ENCODE measurements around the gene GPATCH11.

The GPATCH11 gene

DNA sequence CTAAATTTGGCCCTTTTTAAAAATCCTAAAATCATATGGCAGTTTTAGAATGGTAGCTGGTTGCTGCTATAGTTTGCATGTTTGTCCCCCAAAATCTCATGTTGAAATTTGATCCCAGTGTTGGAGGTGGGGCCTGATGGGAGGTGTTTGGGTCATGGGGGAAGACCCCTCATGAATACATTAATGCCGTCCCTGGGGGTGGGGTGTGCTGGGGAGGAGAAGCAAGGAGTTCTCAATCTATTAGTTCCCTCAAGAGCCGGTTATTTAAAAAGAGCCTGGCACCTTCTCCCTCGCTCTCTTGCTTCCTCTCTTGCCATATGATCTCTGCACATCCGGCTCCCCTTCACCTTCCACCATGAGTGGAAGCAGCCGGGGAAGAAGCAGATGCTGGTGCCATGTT, 20.8 kb downstream of the GPATCH11 start:
- no peak for DNase-seq (ENCODE audit: low read depth, low spot score)

DNA sequence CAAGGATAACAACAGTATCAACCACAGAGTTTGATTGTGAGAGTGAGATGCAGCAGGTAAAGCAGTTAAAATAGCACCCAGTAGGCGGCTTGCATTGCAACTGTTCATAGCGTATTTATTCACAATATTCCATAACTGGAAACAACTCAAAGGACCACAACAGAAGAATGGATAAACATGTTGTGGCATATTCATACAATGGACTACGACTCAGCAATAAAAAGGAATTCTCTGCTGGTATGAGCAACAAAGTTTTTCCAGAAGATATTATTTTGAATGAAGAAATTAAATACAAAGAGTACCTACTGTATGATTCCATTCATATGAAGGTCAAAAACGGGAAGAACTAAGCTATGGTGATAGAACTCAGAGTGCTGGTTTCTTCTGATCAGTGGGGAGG, 25.2 kb downstream of the GPATCH11 start:
- DNase-seq (ENCODE audit: low read depth, low spot score): no peak

DNA sequence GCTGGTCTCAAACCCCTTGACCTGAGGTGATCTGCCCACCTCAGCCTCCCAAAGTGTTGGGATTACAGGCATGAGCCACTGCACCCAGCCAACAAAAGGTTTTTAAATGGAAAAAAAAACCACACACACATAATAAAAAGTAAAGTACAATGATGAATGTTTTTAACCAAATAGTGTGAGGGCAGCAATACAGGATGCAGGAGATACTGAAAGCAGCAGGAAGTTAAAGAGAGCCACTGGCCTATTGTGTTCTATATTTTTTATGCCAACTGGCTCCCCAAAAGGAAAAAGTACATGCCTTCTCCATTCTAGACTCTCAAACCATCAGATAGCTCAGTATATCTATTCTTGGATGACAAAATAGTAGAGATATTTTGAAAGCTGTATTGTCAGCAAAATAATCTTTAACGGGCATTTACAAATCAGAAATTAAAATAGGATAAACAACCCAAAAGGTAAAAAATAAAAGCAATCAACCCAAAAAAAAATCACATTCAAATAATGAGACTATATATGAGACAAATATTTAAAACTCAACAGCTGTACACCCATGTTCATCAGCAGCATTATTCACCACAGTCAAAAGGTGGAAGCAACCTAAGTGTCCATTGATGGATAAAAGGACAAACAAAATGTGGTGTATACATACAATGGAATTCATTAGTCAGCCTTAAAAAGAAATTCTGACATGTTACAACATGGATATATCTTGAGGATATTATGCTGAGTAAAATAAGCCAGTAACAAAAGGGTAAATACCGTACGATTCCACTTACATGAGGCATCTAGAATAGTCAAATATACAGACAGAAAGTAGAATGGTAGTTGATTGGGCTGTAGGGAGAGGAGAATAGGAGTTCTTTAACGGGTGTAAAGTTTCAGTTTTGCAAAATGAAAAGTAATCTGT, 26.2 kb downstream of the GPATCH11 start:
- no peak for DNase-seq (ENCODE audit: low read depth, low spot score)

- no peak for DNase-seq (ENCODE audit: low read depth, low spot score)
Measured at GRCh38 chr2:37111958-37112357, 27.6 kb downstream of the GPATCH11 start.

DNA sequence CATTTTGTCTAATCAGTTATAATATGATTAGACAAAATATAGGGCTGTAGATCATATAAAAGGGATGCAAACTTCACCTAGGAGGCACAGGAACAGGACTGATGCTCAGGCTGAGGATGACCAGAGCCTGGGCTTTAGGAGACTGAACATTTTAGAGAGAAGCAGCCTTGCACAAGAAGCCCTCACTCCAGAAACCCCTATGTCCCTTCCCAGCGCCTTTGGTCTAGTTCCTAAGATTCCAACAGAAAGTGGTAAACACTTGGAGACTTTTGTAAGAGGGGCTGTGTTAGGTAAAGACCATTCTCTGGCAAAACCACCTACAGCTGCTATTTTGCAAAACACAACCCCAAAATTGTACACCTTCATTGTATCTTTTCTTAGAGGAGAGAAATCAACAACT, 33.2 kb downstream of the GPATCH11 start:
- DNase-seq (ENCODE audit: low read depth, low spot score): no peak

DNA sequence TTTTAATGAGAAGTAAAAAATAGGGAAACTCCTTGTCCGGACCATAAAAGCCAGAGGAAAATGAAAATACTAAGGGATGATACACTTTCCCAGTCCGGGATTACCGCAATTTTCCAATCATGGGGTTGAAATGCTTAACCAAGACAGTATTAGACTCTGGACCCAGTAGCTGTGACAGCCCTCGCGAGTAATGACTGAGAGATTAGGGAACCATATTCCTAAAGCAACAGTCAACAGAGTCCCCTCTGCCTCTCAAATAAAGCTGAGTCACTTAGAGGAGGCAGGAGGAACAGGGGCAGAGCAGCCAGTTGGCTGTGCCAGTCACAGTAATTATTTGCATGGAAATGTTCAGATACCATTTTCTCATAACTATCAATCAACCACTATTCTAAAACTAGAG, 34.8 kb downstream of the GPATCH11 start:
- DNase-seq (ENCODE audit: low read depth, low spot score): no peak

GRCh38 chr2:37125416-37125815, 41.1 kb downstream of the GPATCH11 start:
- DNase-seq (ENCODE audit: low read depth, low spot score): no peak

- DNase-seq (ENCODE audit: low read depth, low spot score): no peak
Measured at GRCh38 chr2:37132914-37133313, 48.6 kb downstream of the GPATCH11 start.

- DNase-seq (ENCODE audit: low read depth, low spot score): no peak
Measured at GRCh38 chr2:37142546-37142945, 58.2 kb downstream of the GPATCH11 start.

- DNase-seq (ENCODE audit: low read depth, low spot score): no peak
Measured at GRCh38 chr2:37143974-37144373, 59.7 kb downstream of the GPATCH11 start.

DNA sequence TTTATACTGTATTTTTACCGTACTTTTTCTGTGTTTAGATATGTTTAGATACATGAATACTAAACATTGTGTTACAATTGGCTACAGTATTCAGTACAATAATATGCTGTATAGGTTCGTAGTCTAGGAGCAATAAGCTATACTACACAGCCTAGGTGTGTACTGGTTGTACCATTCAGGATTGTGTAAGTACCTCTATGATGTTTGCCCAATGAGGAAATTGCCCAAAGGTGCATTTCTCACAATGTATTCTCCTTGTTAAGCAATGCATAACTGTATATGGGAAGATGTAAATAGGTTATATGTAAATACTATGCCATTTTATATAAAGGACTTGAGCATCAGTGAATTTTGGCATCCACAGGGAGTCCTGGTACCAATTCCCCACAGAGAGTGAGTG, 61.7 kb downstream of the GPATCH11 start:
- no peak for DNase-seq (ENCODE audit: low read depth, low spot score)

DNA sequence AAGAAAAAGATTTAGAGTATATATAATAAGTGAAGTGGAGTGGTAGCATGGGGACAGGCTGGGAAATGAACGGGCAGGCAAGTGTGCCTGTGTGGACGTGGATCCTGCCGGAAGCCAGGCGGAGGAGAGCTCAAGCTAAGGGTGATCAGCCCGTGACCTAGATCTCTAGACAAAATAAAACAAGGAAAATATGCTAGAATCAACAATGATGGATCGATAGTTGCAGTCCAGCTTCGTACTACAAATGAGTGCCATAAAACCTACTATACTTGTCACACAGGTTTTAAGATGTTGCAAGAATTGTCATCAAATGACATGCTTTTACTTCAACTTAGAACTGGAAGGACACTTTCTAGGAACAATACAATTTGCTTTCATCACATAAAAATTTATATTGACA, 64.0 kb downstream of the GPATCH11 start:
- no peak for DNase-seq (ENCODE audit: low read depth, low spot score)

Data from brain pericyte (primary cell).